ENCODE measurements around the gene RPS19BP1. TPM values are rescaled to one million over a fixed set of nuclear protein-coding genes. Genes with fewer than 3 reads are reported as not detected.
"Not testable (repeated sequence)": the region's sequence is repeated elsewhere in the genome, so short reads cannot be mapped to it uniquely, and the experiment has no call there.

RPS19BP1 gene
- total RNA-seq, 2 donors from 2014 or later = 61.3 to 102 TPM

- Mint-ChIP-seq H3K4me1 (peaks cover 57% of the 10 kb centered on the region), H3K9me3 (no peaks in the 10 kb centered on the region), H3K27ac (peak overlapping the region; percentile 87), H3K4me3 (peak overlapping the region; percentile 98), H3K27me3 (no peaks in the 10 kb centered on the region), H3K36me3 (ENCODE audit: low read depth) (peaks cover 93% of the 10 kb centered on the region)
- ATAC-seq (replicated peaks) = no peak
Observed at GRCh38 chr22:39527481-39527961, 5.0 kb downstream of the RPS19BP1 start.

- Mint-ChIP-seq H3K36me3 (ENCODE audit: low read depth) (peaks cover 93% of the 10 kb centered on the region), H3K27ac (peak overlapping the region; percentile 87), H3K27me3 (no peaks in the 10 kb centered on the region), H3K4me3 (peak overlapping the region; percentile 98), H3K4me1 (peaks cover 62% of the 10 kb centered on the region), H3K9me3 (no peaks in the 10 kb centered on the region)
- peak; percentile 18 for ATAC-seq (replicated peaks)
Observed at GRCh38 chr22:39526736-39527171, 5.8 kb downstream of the RPS19BP1 start.

- peaks cover 93% of the 10 kb centered on the region for H3K36me3 Mint-ChIP-seq (ENCODE audit: low read depth)
- no peak for ATAC-seq (replicated peaks)
- H3K9me3 Mint-ChIP-seq = no peaks in the 10 kb centered on the region
- H3K27me3 Mint-ChIP-seq = no peaks in the 10 kb centered on the region
- peaks cover 52% of the 10 kb centered on the region for H3K4me1 Mint-ChIP-seq
- peak overlapping the region; percentile 46 for H3K4me3 Mint-ChIP-seq
- peak overlapping the region; percentile 71 for H3K27ac Mint-ChIP-seq
Observed at GRCh38 chr22:39525658-39525975, 6.9 kb downstream of the RPS19BP1 start.

- Mint-ChIP-seq H3K27ac (peak overlapping the region; percentile 71), H3K36me3 (ENCODE audit: low read depth) (peaks cover 93% of the 10 kb centered on the region), H3K4me3 (peak overlapping the region; percentile 46), H3K4me1 (peaks cover 49% of the 10 kb centered on the region), H3K9me3 (no peaks in the 10 kb centered on the region), H3K27me3 (no peaks in the 10 kb centered on the region)
- ATAC-seq (replicated peaks) = no peak
Observed at GRCh38 chr22:39524753-39525657, 7.5 kb downstream of the RPS19BP1 start.

- peak overlapping the region; percentile 46 for H3K4me3 Mint-ChIP-seq
- peaks cover 46% of the 10 kb centered on the region for H3K4me1 Mint-ChIP-seq
- peak overlapping the region; percentile 71 for H3K27ac Mint-ChIP-seq
- ATAC-seq (replicated peaks) = no peak
- H3K36me3 Mint-ChIP-seq (ENCODE audit: low read depth) = peaks cover 88% of the 10 kb centered on the region
- no peaks in the 10 kb centered on the region for H3K9me3 Mint-ChIP-seq
- H3K27me3 Mint-ChIP-seq = no peaks in the 10 kb centered on the region
Observed at GRCh38 chr22:39524089-39524752, 8.3 kb downstream of the RPS19BP1 start.

GRCh38 chr22:39522567-39523300, 9.8 kb downstream of the RPS19BP1 start:
- Mint-ChIP-seq H3K4me1 (peaks cover 35% of the 10 kb centered on the region), H3K27ac (peak overlapping the region; percentile 98), H3K27me3 (no peaks in the 10 kb centered on the region), H3K36me3 (ENCODE audit: low read depth) (peaks cover 76% of the 10 kb centered on the region), H3K4me3 (peak overlapping the region; percentile 92), H3K9me3 (no peaks in the 10 kb centered on the region)
- ATAC-seq (replicated peaks) = no peak

GRCh38 chr22:39522091-39522490, 10.5 kb downstream of the RPS19BP1 start:
- H3K36me3 Mint-ChIP-seq (ENCODE audit: low read depth) = peaks cover 75% of the 10 kb centered on the region
- ATAC-seq (replicated peaks); H3K9me3 Mint-ChIP-seq; H3K27me3 Mint-ChIP-seq: not testable (repeated sequence)
- H3K4me3 Mint-ChIP-seq = peak overlapping the region; percentile 92
- H3K27ac Mint-ChIP-seq = peak overlapping the region; percentile 98
- H3K4me1 Mint-ChIP-seq = peaks cover 29% of the 10 kb centered on the region

- H3K4me3 Mint-ChIP-seq = peak overlapping the region; percentile 92
- peak overlapping the region; percentile 98 for H3K27ac Mint-ChIP-seq
- H3K9me3 Mint-ChIP-seq; H3K27me3 Mint-ChIP-seq; ATAC-seq (replicated peaks): not testable (repeated sequence)
- peaks cover 27% of the 10 kb centered on the region for H3K4me1 Mint-ChIP-seq
- peaks cover 76% of the 10 kb centered on the region for H3K36me3 Mint-ChIP-seq (ENCODE audit: low read depth)
Observed at GRCh38 chr22:39521106-39521885, 11.3 kb downstream of the RPS19BP1 start.

- Mint-ChIP-seq H3K36me3 (ENCODE audit: low read depth) (peaks cover 76% of the 10 kb centered on the region), H3K4me1 (peaks cover 32% of the 10 kb centered on the region), H3K9me3 (no peaks in the 10 kb centered on the region), H3K27ac (peak within 1 kb of the TSS; percentile 98), H3K4me3 (peak within 1 kb of the TSS; percentile 92), H3K27me3 (no peaks in the 10 kb centered on the region)
- ATAC-seq (replicated peaks) = peak; percentile 38
Observed at GRCh38 chr22:39520226-39521105, 12.1 kb downstream of the RPS19BP1 start, which contains the start of gene ATF4. Gene ATF4, plus strand, starts transcription at chr22:39520562. Its CDS starts 884 bp downstream, at chr22:39521446.

- Mint-ChIP-seq H3K27me3 (no peaks in the 10 kb centered on the region), H3K4me3 (peak overlapping the region; percentile 92), H3K36me3 (ENCODE audit: low read depth) (peaks cover 76% of the 10 kb centered on the region), H3K4me1 (peaks cover 28% of the 10 kb centered on the region), H3K9me3 (no peaks in the 10 kb centered on the region), H3K27ac (peak overlapping the region; percentile 98)
- ATAC-seq (replicated peaks) = peak; percentile 94
Observed at GRCh38 chr22:39519681-39520225, 12.8 kb downstream of the RPS19BP1 start.

GRCh38 chr22:39518996-39519680, 13.4 kb downstream of the RPS19BP1 start:
- H3K4me3 Mint-ChIP-seq = peak overlapping the region; percentile 92
- no peaks in the 10 kb centered on the region for H3K9me3 Mint-ChIP-seq
- peaks cover 76% of the 10 kb centered on the region for H3K36me3 Mint-ChIP-seq (ENCODE audit: low read depth)
- no peaks in the 10 kb centered on the region for H3K27me3 Mint-ChIP-seq
- no peak for ATAC-seq (replicated peaks)
- peaks cover 30% of the 10 kb centered on the region for H3K4me1 Mint-ChIP-seq
- peak overlapping the region; percentile 98 for H3K27ac Mint-ChIP-seq

- Mint-ChIP-seq H3K4me1 (peaks cover 30% of the 10 kb centered on the region), H3K27me3 (no peaks in the 10 kb centered on the region), H3K4me3 (peak overlapping the region; percentile 92), H3K36me3 (ENCODE audit: low read depth) (peaks cover 76% of the 10 kb centered on the region), H3K9me3 (no peaks in the 10 kb centered on the region), H3K27ac (no peak overlapping the region)
- ATAC-seq (replicated peaks) = no peak
Observed at GRCh38 chr22:39518144-39518786, 14.3 kb downstream of the RPS19BP1 start.
